Fibroblast of mammary gland (primary cell): ENCODE results near the gene LARP4B.

Experiments used
- DNase-seq: peaks from one replicate; pipeline ENCODE4 v3.0.0-alpha.2; 2010; ENCODE audit warnings: low read depth
- H3K4me3 ChIP-seq: 2 replicates; pipeline ENCODE4 v1.5.1; 2011; ENCODE audit warnings: low read depth, mild to moderate bottlenecking, low read length, moderate library complexity; ENCODE audit not compliant: control insufficient read depth
- CTCF ChIP-seq: conservative IDR thresholded peaks from 2 replicates; pipeline ENCODE4 v1.5.1; 2011; ENCODE audit warnings: low read depth, low read length, inconsistent platforms; ENCODE audit not compliant: control insufficient read depth, insufficient read depth

Gene LARP4B

GRCh38 chr10:824946-825345 is 106.6 kb downstream of the LARP4B start:
- TF ChIP-seq CTCF: no peak
- no peak overlapping the region for H3K4me3 ChIP-seq
- DNase-seq: no peak

- H3K4me3 ChIP-seq: no peak overlapping the region
- TF ChIP-seq CTCF: no peak
- no peak for DNase-seq
Measured at GRCh38 chr10:824497-824896, 107.0 kb downstream of the LARP4B start.

GRCh38 chr10:822661-823367 is 108.7 kb downstream of the LARP4B start:
- H3K4me3 ChIP-seq: no peak overlapping the region
- no peak for DNase-seq
- TF ChIP-seq CTCF: no peak

GRCh38 chr10:822197-822596 is 109.3 kb downstream of the LARP4B start:
- no peak for TF ChIP-seq CTCF
- no peak overlapping the region for H3K4me3 ChIP-seq
- DNase-seq: no peak

- H3K4me3 ChIP-seq: no peak overlapping the region
- peak; percentile 45 for DNase-seq
- no peak for TF ChIP-seq CTCF
Measured at GRCh38 chr10:821322-821721, 110.2 kb downstream of the LARP4B start.

- no peak overlapping the region for H3K4me3 ChIP-seq
- no peak for TF ChIP-seq CTCF
- no peak for DNase-seq
Measured at GRCh38 chr10:819816-820215, 111.7 kb downstream of the LARP4B start.

GRCh38 chr10:819326-819725 is 112.2 kb downstream of the LARP4B start:
- no peak for TF ChIP-seq CTCF
- DNase-seq: peak; percentile 53
- H3K4me3 ChIP-seq: no peak overlapping the region
